Activated naive CD8-positive, alpha-beta T cell treated with anti-CD3 and anti-CD28 coated beads, Interleukin-2, amount 10 ng/mL, durations not matched to agents 7 days and 5 days (primary cell): ENCODE data around the gene CARD11. TPM values are rescaled to one million over a fixed set of nuclear protein-coding genes. Genes with fewer than 3 reads are reported as not detected.

Experiments used
- ATAC-seq: fragments of 150-1000 bp; cut with Tn5 transposase; one replicate; pipeline ENCODE4 v1.10.0; 2021; ENCODE audit warnings: low read depth, moderate library complexity
- POLR2A ChIA-PET: fragments of 350-600 bp; sonication (Branson Sonifier 250); formaldehyde crosslinking; loops from one replicate; lab custom pipeline; 2021; ENCODE audit warnings: antibody characterized with exemption; lab: Charles Lee
- DNase-seq: peaks from one replicate; pipeline ENCODE4 v3.0.0; 2021
- H3K27ac Mint-ChIP-seq: one replicate; pipeline ENCODE4 v1.8.0; 2022; ENCODE audit warnings: mild to moderate bottlenecking, mixed read lengths
- H3K27me3 Mint-ChIP-seq: one replicate; pipeline ENCODE4 v1.8.0; 2022; ENCODE audit warnings: mild to moderate bottlenecking, moderate library complexity, mixed read lengths
- H3K36me3 Mint-ChIP-seq: one replicate; pipeline ENCODE4 v1.8.0; 2021; ENCODE audit warnings: mild to moderate bottlenecking, mixed read lengths
- H3K4me1 Mint-ChIP-seq: one replicate; pipeline ENCODE4 v1.8.0; 2021; ENCODE audit warnings: mixed read lengths
- H3K4me3 Mint-ChIP-seq: one replicate; pipeline ENCODE4 v1.8.0; 2022; ENCODE audit warnings: mild to moderate bottlenecking, moderate library complexity, mixed read lengths
- H3K9me3 Mint-ChIP-seq: one replicate; pipeline ENCODE4 v1.8.0; 2021; ENCODE audit warnings: mixed read lengths
- total RNA-seq, 2 experiments: library from RNA; stranded (reverse); gene quantifications; one replicate each; pipeline ENCODE4 v1.2.3, GENCODE V29; 2021

The CARD11 gene
- total RNA-seq, 2 experiments from 2014 or later, result 140 to 151 TPM

GRCh38 chr7:2983586-2983985, 60.1 kb downstream of the CARD11 start:
- Mint-ChIP-seq H3K9me3 (peaks cover 1% of the 10 kb centered on the region), H3K36me3 (peaks cover 40% of the 10 kb centered on the region), H3K4me3 (peak overlapping the region; percentile 47), H3K27me3 (no peaks in the 10 kb centered on the region), H3K27ac (peak overlapping the region; percentile 88), H3K4me1 (peaks cover 62% of the 10 kb centered on the region)
- DNase-seq, result no peak
- no peak for ATAC-seq
- POLR2A ChIA-PET, result interaction anchor here (0.9 to 2.3 kb wide), 3 partner anchors 10 to 86 kb away, joined by 3 to 6 read pairs (median 4); no protein-coding TSS in a partner anchor

GRCh38 chr7:2982831-2983230, 60.8 kb downstream of the CARD11 start:
- H3K36me3 Mint-ChIP-seq, result peaks cover 39% of the 10 kb centered on the region

GRCh38 chr7:2982401-2982800, 61.3 kb downstream of the CARD11 start:
- POLR2A ChIA-PET, result interaction anchor here (0.6 to 2.3 kb wide), 6 partner anchors 9 to 105 kb away, joined by 3 to 6 read pairs (median 4); no protein-coding TSS in a partner anchor
- no peak for ATAC-seq
- no peak for DNase-seq
- no peaks in the 10 kb centered on the region for H3K9me3 Mint-ChIP-seq
- peaks cover 70% of the 10 kb centered on the region for H3K4me1 Mint-ChIP-seq
- H3K4me3 Mint-ChIP-seq, result peak overlapping the region; percentile 67
- H3K27ac Mint-ChIP-seq, result peak overlapping the region; percentile 88
- H3K36me3 Mint-ChIP-seq, result peaks cover 40% of the 10 kb centered on the region
- no peaks in the 10 kb centered on the region for H3K27me3 Mint-ChIP-seq

More at GRCh38 chr7:2982831-2983230, 60.8 kb downstream of the CARD11 start:
- H3K27me3 Mint-ChIP-seq, result no peaks in the 10 kb centered on the region
- H3K4me3 Mint-ChIP-seq, result peak overlapping the region; percentile 67
- POLR2A ChIA-PET, result interaction anchor here (0.6 to 2.3 kb wide), 6 partner anchors 9 to 104 kb away, joined by 3 to 6 read pairs (median 4); no protein-coding TSS in a partner anchor
- H3K9me3 Mint-ChIP-seq, result no peaks in the 10 kb centered on the region
- ATAC-seq, result peak; percentile 74
- H3K27ac Mint-ChIP-seq, result peak overlapping the region; percentile 88
- DNase-seq, result peak; percentile 68
- H3K4me1 Mint-ChIP-seq, result peaks cover 66% of the 10 kb centered on the region

GRCh38 chr7:2981103-2981480, 62.6 kb downstream of the CARD11 start:
- peaks cover 73% of the 10 kb centered on the region for H3K4me1 Mint-ChIP-seq
- no peaks in the 10 kb centered on the region for H3K27me3 Mint-ChIP-seq
- peaks cover 33% of the 10 kb centered on the region for H3K36me3 Mint-ChIP-seq
- peak overlapping the region; percentile 80 for H3K4me3 Mint-ChIP-seq
- peak; percentile 29 for DNase-seq
- no peaks in the 10 kb centered on the region for H3K9me3 Mint-ChIP-seq
- peak overlapping the region; percentile 89 for H3K27ac Mint-ChIP-seq
- POLR2A ChIA-PET, result interaction anchor here (3.2 kb wide), 1 partner anchor 27 kb away, joined by 9 read pairs; no protein-coding TSS in a partner anchor
- ATAC-seq, result no peak

GRCh38 chr7:2980401-2981102, 63.1 kb downstream of the CARD11 start:
- POLR2A ChIA-PET, result interaction anchor here (0.6 to 3.2 kb wide), 4 partner anchors 15 to 82 kb away, joined by 3 to 9 read pairs (median 4); no protein-coding TSS in a partner anchor
- Mint-ChIP-seq H3K4me3 (peak overlapping the region; percentile 80), H3K27ac (peak overlapping the region; percentile 89), H3K4me1 (peaks cover 73% of the 10 kb centered on the region), H3K27me3 (no peaks in the 10 kb centered on the region), H3K9me3 (no peaks in the 10 kb centered on the region), H3K36me3 (peaks cover 33% of the 10 kb centered on the region)
- ATAC-seq (peak; percentile 25), DNase-seq (peak; percentile 56)

GRCh38 chr7:2979951-2980350, 63.7 kb downstream of the CARD11 start:
- H3K4me3 Mint-ChIP-seq, result peak overlapping the region; percentile 79
- POLR2A ChIA-PET, result interaction anchor here (0.6 to 3.2 kb wide), 7 partner anchors 14 to 83 kb away, joined by 3 to 9 read pairs (median 3); no protein-coding TSS in a partner anchor
- no peak for ATAC-seq
- H3K36me3 Mint-ChIP-seq, result peaks cover 32% of the 10 kb centered on the region
- peak; percentile 43 for DNase-seq
- peaks cover 68% of the 10 kb centered on the region for H3K4me1 Mint-ChIP-seq
- no peaks in the 10 kb centered on the region for H3K9me3 Mint-ChIP-seq
- peak overlapping the region; percentile 89 for H3K27ac Mint-ChIP-seq
- no peaks in the 10 kb centered on the region for H3K27me3 Mint-ChIP-seq

GRCh38 chr7:2979201-2979631, 64.5 kb downstream of the CARD11 start:
- Mint-ChIP-seq H3K36me3 (peaks cover 31% of the 10 kb centered on the region), H3K27ac (peak overlapping the region; percentile 92), H3K4me3 (peak overlapping the region; percentile 79), H3K9me3 (no peaks in the 10 kb centered on the region), H3K4me1 (peaks cover 63% of the 10 kb centered on the region), H3K27me3 (no peaks in the 10 kb centered on the region)
- ATAC-seq (no peak), DNase-seq (peak; percentile 46)
- POLR2A ChIA-PET, result interaction anchor here (0.7 to 3.2 kb wide), 5 partner anchors 14 to 62 kb away, joined by 3 to 9 read pairs (median 5); no protein-coding TSS in a partner anchor

- no peaks in the 10 kb centered on the region for H3K27me3 Mint-ChIP-seq
- peaks cover 58% of the 10 kb centered on the region for H3K4me1 Mint-ChIP-seq
- H3K9me3 Mint-ChIP-seq, result no peaks in the 10 kb centered on the region
- peak; percentile 73 for DNase-seq
- ATAC-seq, result peak; percentile 60
- H3K27ac Mint-ChIP-seq, result peak overlapping the region; percentile 92
- POLR2A ChIA-PET, result interaction anchor here (1.0 to 3.2 kb wide), 6 partner anchors 13 to 114 kb away, joined by 3 to 9 read pairs (median 4); no protein-coding TSS in a partner anchor
- H3K36me3 Mint-ChIP-seq, result peaks cover 28% of the 10 kb centered on the region
- H3K4me3 Mint-ChIP-seq, result peak overlapping the region; percentile 79
Measured at GRCh38 chr7:2978408-2978807, 65.3 kb downstream of the CARD11 start.

GRCh38 chr7:2975821-2976371, 67.8 kb downstream of the CARD11 start:
- POLR2A ChIA-PET, result interaction anchor here (1.4 kb wide), 1 partner anchor 11 kb away, joined by 4 read pairs; no protein-coding TSS in a partner anchor
- H3K9me3 Mint-ChIP-seq, result no peaks in the 10 kb centered on the region

GRCh38 chr7:2974093-2974819, 69.4 kb downstream of the CARD11 start:
- Mint-ChIP-seq H3K27me3 (no peaks in the 10 kb centered on the region), H3K4me3 (no peak overlapping the region), H3K4me1 (peaks cover 42% of the 10 kb centered on the region), H3K9me3 (no peaks in the 10 kb centered on the region), H3K36me3 (peaks cover 18% of the 10 kb centered on the region), H3K27ac (peak overlapping the region; percentile 49)
- ATAC-seq, result no peak
- POLR2A ChIA-PET, result interaction anchor here (1.6 kb wide), 1 partner anchor 9 kb away, joined by 6 read pairs; no protein-coding TSS in a partner anchor
- DNase-seq, result peak; percentile 24

More at GRCh38 chr7:2975821-2976371, 67.8 kb downstream of the CARD11 start:
- Mint-ChIP-seq H3K4me1 (peaks cover 51% of the 10 kb centered on the region), H3K36me3 (peaks cover 20% of the 10 kb centered on the region), H3K27ac (peak overlapping the region; percentile 6), H3K4me3 (no peak overlapping the region), H3K27me3 (no peaks in the 10 kb centered on the region)
- ATAC-seq (no peak), DNase-seq (peak; percentile 14)

GRCh38 chr7:2972835-2973161, 70.9 kb downstream of the CARD11 start:
- H3K9me3 Mint-ChIP-seq, result no peaks in the 10 kb centered on the region
- peak; percentile 24 for DNase-seq
- H3K4me3 Mint-ChIP-seq, result peak overlapping the region; percentile 68
- H3K4me1 Mint-ChIP-seq, result peaks cover 30% of the 10 kb centered on the region
- POLR2A ChIA-PET, result interaction anchor here (0.8 to 1.6 kb wide), 3 partner anchors 10 to 70 kb away, joined by 3 to 6 read pairs (median 3); no protein-coding TSS in a partner anchor
- H3K27ac Mint-ChIP-seq, result peak overlapping the region; percentile 91
- H3K27me3 Mint-ChIP-seq, result no peaks in the 10 kb centered on the region
- peaks cover 15% of the 10 kb centered on the region for H3K36me3 Mint-ChIP-seq
- ATAC-seq, result no peak

GRCh38 chr7:2971914-2972834, 71.5 kb downstream of the CARD11 start:
- Mint-ChIP-seq H3K9me3 (no peaks in the 10 kb centered on the region), H3K36me3 (peaks cover 20% of the 10 kb centered on the region)
- POLR2A ChIA-PET, result interaction anchor here (0.8 to 1.4 kb wide), 4 partner anchors 10 to 17 kb away, joined by 3 to 4 read pairs (median 4); no protein-coding TSS in a partner anchor

More at GRCh38 chr7:2971914-2972834, 71.5 kb downstream of the CARD11 start:
- Mint-ChIP-seq H3K27ac (peak overlapping the region; percentile 91), H3K4me1 (peaks cover 25% of the 10 kb centered on the region), H3K27me3 (no peaks in the 10 kb centered on the region), H3K4me3 (peak overlapping the region; percentile 68)
- DNase-seq (peak; percentile 48), ATAC-seq (peak; percentile 67)
